ENCODE results near the gene SKA3.

- TF ChIP-seq, protein P1, sequence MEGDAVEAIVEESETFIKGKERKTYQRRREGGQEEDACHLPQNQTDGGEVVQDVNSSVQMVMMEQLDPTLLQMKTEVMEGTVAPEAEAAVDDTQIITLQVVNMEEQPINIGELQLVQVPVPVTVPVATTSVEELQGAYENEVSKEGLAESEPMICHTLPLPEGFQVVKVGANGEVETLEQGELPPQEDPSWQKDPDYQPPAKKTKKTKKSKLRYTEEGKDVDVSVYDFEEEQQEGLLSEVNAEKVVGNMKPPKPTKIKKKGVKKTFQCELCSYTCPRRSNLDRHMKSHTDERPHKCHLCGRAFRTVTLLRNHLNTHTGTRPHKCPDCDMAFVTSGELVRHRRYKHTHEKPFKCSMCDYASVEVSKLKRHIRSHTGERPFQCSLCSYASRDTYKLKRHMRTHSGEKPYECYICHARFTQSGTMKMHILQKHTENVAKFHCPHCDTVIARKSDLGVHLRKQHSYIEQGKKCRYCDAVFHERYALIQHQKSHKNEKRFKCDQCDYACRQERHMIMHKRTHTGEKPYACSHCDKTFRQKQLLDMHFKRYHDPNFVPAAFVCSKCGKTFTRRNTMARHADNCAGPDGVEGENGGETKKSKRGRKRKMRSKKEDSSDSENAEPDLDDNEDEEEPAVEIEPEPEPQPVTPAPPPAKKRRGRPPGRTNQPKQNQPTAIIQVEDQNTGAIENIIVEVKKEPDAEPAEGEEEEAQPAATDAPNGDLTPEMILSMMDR (IDR thresholded peaks at IDR 0.05; ENCODE audit: low read length) = no peak
- no peak for TF ChIP-seq EZH2 (optimal IDR thresholded peaks at IDR 0.05; ENCODE audit: low read depth, low read length)
Observed at GRCh38 chr13:21116141-21116540, 60.2 kb downstream of the SKA3 start.
